OCI-LY1 (cell line): ENCODE measurements around the gene TPRG1.

ENCODE experiments used
- CTCF ChIP-seq: fragments of 200-600 bp; sonication (generic), shearing (Covaris generic); IDR thresholded peaks from 2 replicates; pipeline ENCODE4 v1.5.1; 2017; ENCODE audit warnings: mild to moderate bottlenecking, antibody characterized with exemption, low read length, moderate library complexity, mixed read lengths
- EZH2 ChIP-seq: fragments of 200-600 bp; sonication (generic), shearing (Covaris generic); IDR thresholded peaks from 2 replicates; pipeline ENCODE4 v1.8.0; 2017; ENCODE audit warnings: borderline replicate concordance, mixed run types, mild to moderate bottlenecking, antibody characterized with exemption, low read length, moderate library complexity, mixed read lengths

GRCh38 chr3:189286916-189287315 is 115.1 kb downstream of the TPRG1 start:
- no peak for TF ChIP-seq CTCF
- TF ChIP-seq EZH2 = no peak
